SJCRH30 (cell line): ENCODE data around the gene SLC22A12. TPM values are rescaled to one million over a fixed set of nuclear protein-coding genes. Genes with fewer than 3 reads are reported as not detected.

Experiments used
- DNase-seq, 2 experiments: peaks; one replicate each; pipeline ENCODE4 v3.0.0-alpha.2; 2015 to 2020
- H3K27ac ChIP-seq: fragments of 250-450 bp; sonication (Bioruptor Pico); 2 replicates; pipeline ENCODE4 v1.5.1; 2020; ENCODE audit warnings: mild to moderate bottlenecking, moderate library complexity
- H3K27me3 ChIP-seq: fragments of 250-450 bp; sonication (Bioruptor Pico); 2 replicates; pipeline ENCODE4 v1.5.1; 2020; ENCODE audit warnings: mild to moderate bottlenecking, moderate library complexity
- H3K36me3 ChIP-seq: fragments of 250-450 bp; sonication (Bioruptor Pico); 2 replicates; pipeline ENCODE4 v1.5.1; 2020; ENCODE audit warnings: mild to moderate bottlenecking, moderate library complexity
- H3K4me1 ChIP-seq: fragments of 250-450 bp; sonication (Bioruptor Pico); 2 replicates; pipeline ENCODE4 v1.5.1; 2020; ENCODE audit warnings: mild to moderate bottlenecking, moderate library complexity
- H3K4me3 ChIP-seq: fragments of 250-450 bp; sonication (Bioruptor Pico); 2 replicates; pipeline ENCODE4 v1.5.1; 2020; ENCODE audit warnings: mild to moderate bottlenecking, moderate library complexity
- H3K9me3 ChIP-seq: fragments of 250-450 bp; sonication (Bioruptor Pico); replicated peaks from 2 replicates; pipeline ENCODE4 v1.5.1; 2020; ENCODE audit warnings: mild to moderate bottlenecking, moderate library complexity
- total RNA-seq: library from RNA; depleted of rRNA; stranded (reverse); fragments of >200 nt; shearing (Covaris generic); gene quantifications from 2 replicates; pipeline ENCODE4 v1.2.3, GENCODE V29; 2014

Gene SLC22A12
- total RNA-seq, 1 experiment from 2014 or later: not detected

DNA sequence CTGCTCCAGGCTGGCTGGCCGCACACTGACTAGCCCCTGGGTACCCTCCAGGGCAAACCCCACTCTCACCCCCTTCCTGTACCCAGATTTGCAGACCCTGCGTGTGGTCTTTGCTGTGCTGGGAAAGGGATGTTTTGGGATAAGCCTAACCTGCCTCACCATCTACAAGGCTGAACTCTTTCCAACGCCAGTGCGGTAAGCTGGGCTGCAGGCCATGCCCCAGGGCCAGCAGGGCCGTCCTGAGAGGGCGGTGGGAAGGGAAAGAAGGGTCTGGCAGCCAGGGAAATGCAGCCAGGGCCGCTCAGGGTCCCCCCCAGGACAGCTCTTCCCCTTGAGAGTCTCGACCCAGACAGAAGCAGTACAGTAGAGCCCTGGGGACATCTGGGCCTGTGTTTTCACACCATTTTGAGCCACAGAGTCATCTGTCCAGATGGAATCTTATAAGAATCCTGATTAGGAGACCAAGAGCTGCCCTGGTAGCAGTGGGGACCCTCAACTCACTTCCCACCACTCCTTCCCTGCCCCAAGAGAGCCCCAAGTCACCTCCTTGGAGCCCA lies 22.4 kb upstream of the SLC22A12 start:
- Histone ChIP-seq H3K9me3 (no peaks in the 10 kb centered on the region), H3K4me3 (no peak overlapping the region), H3K4me1 (peaks cover 4% of the 10 kb centered on the region; the same call in 1 of the 2 replicates), H3K27ac (no peak overlapping the region), H3K27me3 (no peaks in the 10 kb centered on the region; the same call in 1 of the 2 replicates), H3K36me3 (no peaks in the 10 kb centered on the region)
- no peak for DNase-seq

DNA sequence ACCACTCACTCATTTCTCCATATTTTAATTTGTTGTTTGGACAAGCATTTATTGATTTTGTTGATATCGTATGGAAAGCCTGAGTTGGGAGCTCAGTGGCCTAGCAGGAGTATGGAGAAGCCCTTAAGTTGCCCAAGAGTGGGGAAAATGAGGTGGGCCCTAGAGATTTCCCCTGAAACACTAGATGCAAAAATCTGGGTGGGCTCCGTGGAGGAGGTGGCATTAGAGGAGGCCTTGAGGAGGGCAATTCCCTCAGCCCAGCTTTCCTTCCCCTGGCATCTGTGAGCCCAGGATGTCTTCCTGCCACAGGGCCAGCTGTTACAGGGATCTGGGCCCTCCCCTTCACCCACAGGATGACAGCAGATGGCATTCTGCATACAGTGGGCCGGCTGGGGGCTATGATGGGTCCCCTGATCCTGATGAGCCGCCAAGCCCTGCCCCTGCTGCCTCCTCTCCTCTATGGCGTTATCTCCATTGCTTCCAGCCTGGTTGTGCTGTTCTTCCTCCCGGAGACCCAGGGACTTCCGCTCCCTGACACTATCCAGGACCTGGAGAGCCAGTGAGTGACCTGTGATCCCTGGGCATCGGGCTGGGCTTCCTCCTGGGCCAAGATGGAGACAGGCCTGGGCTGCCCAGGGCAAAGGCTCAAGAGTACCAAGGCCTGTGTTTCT lies 21.6 kb upstream of the SLC22A12 start:
- Histone ChIP-seq H3K4me3 (no peak overlapping the region), H3K4me1 (peaks cover 4% of the 10 kb centered on the region; the same call in 1 of the 2 replicates), H3K36me3 (no peaks in the 10 kb centered on the region), H3K27me3 (no peaks in the 10 kb centered on the region; the same call in 1 of the 2 replicates), H3K9me3 (no peaks in the 10 kb centered on the region), H3K27ac (no peak overlapping the region)
- DNase-seq: no peak

DNA sequence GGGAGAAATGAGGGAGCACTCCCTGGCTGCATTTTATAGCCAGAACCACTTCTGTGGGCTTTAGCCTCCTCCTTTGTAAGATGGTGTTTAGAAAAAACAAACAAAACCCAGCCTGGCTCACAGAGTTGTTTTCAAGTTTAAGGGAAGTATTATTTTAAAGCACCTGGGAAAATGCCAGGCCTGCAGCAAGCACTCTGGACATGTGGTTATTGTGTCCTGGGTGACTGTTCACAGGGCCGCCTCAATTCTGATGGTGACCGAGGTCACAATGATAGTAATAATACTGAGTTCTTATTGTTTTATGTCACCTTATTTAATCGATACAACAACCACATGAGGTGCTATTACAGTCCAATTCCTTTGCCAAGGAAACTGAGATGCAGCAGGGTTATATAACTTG lies 20.7 kb upstream of the SLC22A12 start:
- Histone ChIP-seq H3K9me3 (no peaks in the 10 kb centered on the region), H3K4me1 (peaks cover 4% of the 10 kb centered on the region; the same call in 1 of the 2 replicates), H3K36me3 (no peaks in the 10 kb centered on the region), H3K4me3 (no peak overlapping the region), H3K27me3 (no peaks in the 10 kb centered on the region; the same call in 1 of the 2 replicates), H3K27ac (no peak overlapping the region)
- DNase-seq: no peak

DNA sequence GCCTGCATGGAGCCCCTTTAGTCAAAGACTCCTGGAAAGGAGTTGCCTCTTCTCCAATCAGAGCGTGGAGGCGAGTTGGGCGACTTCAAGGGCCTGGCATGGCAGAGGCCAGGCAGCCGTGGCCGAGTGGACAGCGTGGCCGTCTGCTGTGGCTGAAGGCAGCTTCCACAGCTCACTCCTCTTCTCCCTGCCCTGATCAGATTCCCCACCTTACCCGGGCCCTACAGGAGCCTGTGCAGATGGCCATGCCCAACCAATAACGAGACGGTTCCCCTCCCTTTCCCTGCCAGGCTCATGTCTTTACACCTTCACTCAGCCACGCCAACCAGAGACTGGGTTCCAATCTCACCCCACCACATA lies 20.0 kb upstream of the SLC22A12 start:
- H3K27me3 ChIP-seq: no peaks in the 10 kb centered on the region; the same call in 1 of the 2 replicates
- no peak for DNase-seq
- no peak overlapping the region for H3K27ac ChIP-seq
- no peaks in the 10 kb centered on the region for H3K9me3 ChIP-seq
- H3K36me3 ChIP-seq: no peaks in the 10 kb centered on the region
- no peak overlapping the region for H3K4me3 ChIP-seq
- H3K4me1 ChIP-seq: peaks cover 4% of the 10 kb centered on the region; the same call in 1 of the 2 replicates

DNA sequence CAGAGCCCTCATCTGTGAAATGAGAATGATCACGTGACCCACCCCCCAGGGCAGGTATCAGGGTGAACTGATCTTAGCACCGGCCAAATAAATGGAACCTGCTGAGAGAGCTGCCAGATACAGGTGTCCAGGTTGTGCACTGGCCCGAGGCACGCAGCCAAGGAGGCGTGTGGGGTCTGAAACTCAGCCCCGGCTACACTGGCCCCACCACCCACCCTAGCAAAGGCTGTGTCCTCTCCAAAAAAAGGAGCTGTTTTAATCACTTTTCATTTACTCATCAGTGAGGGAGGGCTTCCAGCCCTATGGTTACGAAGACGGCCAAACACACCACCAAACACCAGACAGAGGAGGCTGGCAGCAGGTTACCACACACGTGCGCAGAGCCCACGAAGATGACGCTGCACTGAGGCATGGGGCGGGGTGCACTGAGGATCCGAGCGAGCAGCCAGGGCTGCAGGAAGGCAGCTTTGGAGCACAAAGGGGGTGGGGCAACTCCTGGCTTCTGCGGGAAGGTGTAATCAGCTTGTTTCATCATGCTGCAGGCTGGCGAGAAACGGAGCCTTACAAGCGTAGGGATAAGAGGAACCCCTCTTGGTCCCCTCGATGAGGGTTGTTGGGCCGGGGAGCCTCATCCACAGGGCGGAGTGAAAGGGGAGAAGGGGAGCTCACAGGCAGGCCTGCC lies 19.5 kb upstream of the SLC22A12 start:
- no peaks in the 10 kb centered on the region for H3K36me3 ChIP-seq
- no peak for DNase-seq
- H3K27me3 ChIP-seq: no peaks in the 10 kb centered on the region; the same call in 1 of the 2 replicates
- H3K27ac ChIP-seq: no peak overlapping the region
- no peaks in the 10 kb centered on the region for H3K9me3 ChIP-seq
- peaks cover 4% of the 10 kb centered on the region; the same call in 1 of the 2 replicates for H3K4me1 ChIP-seq
- no peak overlapping the region for H3K4me3 ChIP-seq

DNA sequence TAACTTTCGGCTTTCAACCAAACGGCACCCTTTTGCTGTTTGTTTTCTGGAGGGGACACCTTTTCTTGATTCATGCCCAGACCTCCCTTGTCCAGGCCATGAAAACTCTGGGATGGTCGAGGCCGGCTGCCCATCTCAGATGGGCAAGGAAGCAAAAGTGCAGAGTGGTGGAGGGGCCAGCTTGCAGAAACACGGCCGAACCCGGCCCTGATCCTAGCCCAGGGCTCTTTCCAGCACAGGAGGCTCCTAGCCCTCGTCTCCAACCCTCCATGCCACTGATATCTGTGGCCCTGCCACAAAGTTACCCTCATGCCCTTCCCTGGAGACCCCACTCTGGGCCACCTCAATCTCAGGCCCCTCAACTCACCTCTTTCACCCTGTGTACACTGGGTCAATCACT lies 18.9 kb upstream of the SLC22A12 start:
- peaks cover under 1% of the 10 kb centered on the region; the same call in 1 of the 2 replicates for H3K4me1 ChIP-seq
- DNase-seq: no peak
- H3K27ac ChIP-seq: no peak overlapping the region
- H3K4me3 ChIP-seq: no peak overlapping the region
- no peaks in the 10 kb centered on the region for H3K36me3 ChIP-seq
- H3K9me3 ChIP-seq: no peaks in the 10 kb centered on the region
- no peaks in the 10 kb centered on the region; the same call in 1 of the 2 replicates for H3K27me3 ChIP-seq

DNA sequence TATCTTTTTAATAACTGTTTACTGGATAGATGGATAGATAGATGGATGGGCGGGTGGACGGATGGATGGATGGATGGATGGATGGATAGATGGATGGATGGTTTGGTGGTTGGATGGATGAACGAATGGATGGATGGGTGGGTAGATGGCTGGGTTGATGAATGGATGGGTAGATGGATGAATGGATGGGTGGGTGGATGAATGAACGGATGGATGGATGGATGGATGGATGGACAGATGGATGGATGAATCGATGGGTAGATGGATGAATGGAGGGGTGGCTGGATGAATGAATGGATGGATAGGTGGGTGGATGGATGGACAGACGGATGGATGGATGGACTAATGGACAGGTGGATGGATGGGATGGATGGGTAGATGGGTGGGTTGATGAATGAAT lies 13.8 kb upstream of the SLC22A12 start:
- H3K27me3 ChIP-seq: no peaks in the 10 kb centered on the region; the same call in none of the 2 replicates
- H3K36me3 ChIP-seq: no peaks in the 10 kb centered on the region
- H3K9me3 ChIP-seq: no peaks in the 10 kb centered on the region
- H3K4me3 ChIP-seq: no peak overlapping the region
- H3K4me1 ChIP-seq: no peaks in the 10 kb centered on the region
- DNase-seq: no peak
- no peak overlapping the region for H3K27ac ChIP-seq

DNA sequence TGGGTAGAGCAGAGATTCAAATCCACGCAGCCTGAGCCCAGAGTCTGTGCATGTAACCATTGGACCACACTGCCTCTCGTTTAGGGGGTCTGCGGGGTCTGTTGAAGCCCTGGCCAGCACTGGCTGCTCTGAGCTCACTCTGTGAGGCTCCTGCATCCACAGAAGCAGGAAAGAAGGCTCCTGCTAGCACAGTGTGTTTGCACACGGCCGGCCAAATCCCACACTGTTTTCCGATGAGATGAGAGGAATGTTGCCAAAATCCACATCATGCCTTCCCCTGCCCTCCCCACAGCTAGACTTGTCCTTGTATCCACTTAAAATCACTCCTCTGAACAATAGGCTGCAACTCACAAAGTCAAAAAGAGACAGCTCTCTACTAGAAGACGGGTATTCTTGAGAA lies 10.6 kb upstream of the SLC22A12 start:
- Histone ChIP-seq H3K36me3 (no peaks in the 10 kb centered on the region), H3K4me1 (no peaks in the 10 kb centered on the region), H3K4me3 (no peak overlapping the region), H3K27me3 (no peaks in the 10 kb centered on the region; the same call in none of the 2 replicates), H3K27ac (no peak overlapping the region), H3K9me3 (no peaks in the 10 kb centered on the region)
- no peak for DNase-seq

DNA sequence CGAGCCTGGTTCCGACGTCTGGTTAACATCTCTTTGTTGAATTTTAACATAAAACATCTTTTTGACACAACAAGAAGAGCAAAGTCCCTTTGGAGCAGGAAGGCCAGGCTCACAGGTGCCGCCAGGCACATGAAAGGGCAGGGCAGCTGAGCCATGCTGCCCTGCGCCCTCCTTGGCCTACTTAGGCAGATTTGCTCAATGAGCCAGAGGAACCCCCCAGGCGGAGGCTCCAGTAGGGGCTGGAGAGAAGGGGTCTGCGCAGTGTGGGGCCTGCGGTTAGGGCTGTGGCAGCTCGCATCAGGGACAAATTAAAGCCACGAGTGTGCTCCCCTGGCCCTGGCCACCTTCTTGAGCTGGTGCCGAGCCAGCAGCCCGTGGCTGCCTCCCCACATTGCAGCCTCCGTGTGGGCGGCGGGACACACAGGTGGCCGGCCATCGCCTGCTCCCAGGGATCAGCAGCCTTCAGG lies 9.9 kb upstream of the SLC22A12 start:
- H3K4me1 ChIP-seq: no peaks in the 10 kb centered on the region

DNA sequence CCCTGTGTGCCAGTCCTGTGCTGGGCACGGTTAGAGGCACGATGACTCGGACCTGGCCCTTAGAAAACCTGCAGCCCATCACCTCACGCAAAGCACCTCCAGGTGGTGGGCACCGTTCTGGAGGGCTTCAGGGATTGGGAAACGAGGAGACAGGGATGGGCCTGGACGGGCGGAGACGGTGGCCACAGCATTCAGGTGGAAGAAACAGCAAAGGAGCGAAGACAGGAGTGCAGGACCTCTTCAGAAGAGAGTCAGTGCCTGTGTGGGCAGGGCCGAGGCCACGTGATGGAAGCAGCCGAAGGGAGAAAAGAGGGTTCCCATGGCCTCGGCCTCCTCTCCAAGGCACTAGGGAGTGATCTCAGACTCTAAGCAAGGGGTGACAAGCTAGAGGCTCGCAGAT lies 8.1 kb upstream of the SLC22A12 start:
- no peaks in the 10 kb centered on the region for H3K9me3 ChIP-seq
- no peaks in the 10 kb centered on the region for H3K36me3 ChIP-seq
- H3K27ac ChIP-seq: no peak overlapping the region
- H3K4me1 ChIP-seq: no peaks in the 10 kb centered on the region
- no peak overlapping the region for H3K4me3 ChIP-seq
- no peaks in the 10 kb centered on the region; the same call in none of the 2 replicates for H3K27me3 ChIP-seq
- DNase-seq: no peak

More for the DNA sequence above, 9.9 kb upstream of the SLC22A12 start:
- Histone ChIP-seq H3K27ac (no peak overlapping the region), H3K9me3 (no peaks in the 10 kb centered on the region), H3K36me3 (no peaks in the 10 kb centered on the region), H3K27me3 (no peaks in the 10 kb centered on the region; the same call in none of the 2 replicates), H3K4me3 (no peak overlapping the region)
- no peak for DNase-seq

DNA sequence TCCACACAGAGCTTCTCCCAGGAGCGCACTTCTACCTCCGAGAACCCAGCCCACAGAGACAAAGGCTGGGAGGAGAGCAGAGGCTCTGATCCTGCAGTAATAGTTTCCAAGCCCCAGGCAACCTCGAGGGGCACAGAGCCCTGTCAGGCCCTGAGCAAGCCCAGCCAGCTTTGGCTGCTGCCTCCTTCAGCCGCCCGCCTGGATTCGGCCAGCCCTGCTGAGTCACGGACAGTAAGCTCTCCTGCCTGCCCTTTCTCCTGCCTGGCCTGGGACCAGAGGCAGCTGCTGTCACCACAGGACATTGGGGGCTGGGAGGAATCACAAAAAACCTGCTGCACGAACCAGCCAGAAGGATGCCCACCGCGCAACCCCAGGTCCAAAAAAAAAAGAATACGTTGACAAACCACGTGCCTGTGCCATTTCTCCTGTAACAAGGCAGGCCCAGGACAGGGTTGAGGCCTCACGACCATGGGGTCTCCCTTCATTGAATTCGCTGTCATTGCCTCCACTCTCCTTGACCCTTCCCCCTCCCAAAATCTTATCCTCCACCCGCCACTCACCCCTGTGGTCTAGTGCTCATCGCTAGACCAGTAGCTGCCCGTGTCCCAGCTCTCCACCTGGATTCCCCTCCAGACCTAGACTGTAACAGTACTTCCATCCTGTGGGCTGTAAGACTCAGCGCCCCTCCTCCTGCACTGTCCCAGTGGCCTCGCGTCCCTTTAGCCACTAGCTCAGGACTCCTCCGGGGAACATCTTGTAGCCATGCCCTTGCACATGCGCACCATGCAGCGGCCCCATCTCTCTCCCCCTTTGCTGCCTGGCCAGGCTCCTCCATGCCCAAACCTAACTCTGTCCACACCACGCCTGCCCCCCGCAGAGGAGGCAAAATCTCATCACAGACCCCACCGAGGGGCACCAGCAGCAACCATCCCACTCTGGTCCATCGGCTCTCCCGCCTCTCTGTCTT lies 7.4 kb upstream of the SLC22A12 start:
- H3K4me3 ChIP-seq: no peak overlapping the region
- H3K9me3 ChIP-seq: no peaks in the 10 kb centered on the region
- no peaks in the 10 kb centered on the region for H3K36me3 ChIP-seq
- DNase-seq: no peak
- no peaks in the 10 kb centered on the region; the same call in none of the 2 replicates for H3K27me3 ChIP-seq
- H3K4me1 ChIP-seq: no peaks in the 10 kb centered on the region
- no peak overlapping the region for H3K27ac ChIP-seq

DNA sequence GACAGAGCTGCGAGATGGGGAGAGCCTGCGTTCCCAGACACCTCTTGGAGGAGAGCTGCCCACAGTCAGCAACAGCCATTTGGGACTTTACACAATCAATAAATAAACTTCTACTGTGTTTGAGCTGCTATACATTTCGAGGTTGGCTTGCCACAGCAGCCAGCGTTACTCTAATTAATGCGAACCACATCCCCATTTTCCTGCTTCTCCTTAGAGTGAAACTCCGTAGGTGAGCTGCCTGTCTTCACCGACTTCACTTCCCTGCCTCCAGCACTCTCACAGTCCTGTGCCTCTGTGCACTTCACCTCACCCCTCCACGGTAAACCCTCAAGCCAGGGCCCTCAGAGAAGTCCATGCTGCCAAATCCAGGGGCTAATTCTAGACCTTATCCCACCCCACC lies 5.9 kb upstream of the SLC22A12 start:
- no peaks in the 10 kb centered on the region for H3K36me3 ChIP-seq
- no peaks in the 10 kb centered on the region for H3K4me1 ChIP-seq
- H3K27me3 ChIP-seq: no peaks in the 10 kb centered on the region; the same call in none of the 2 replicates
- no peak overlapping the region for H3K27ac ChIP-seq
- no peak overlapping the region for H3K4me3 ChIP-seq
- H3K9me3 ChIP-seq: no peaks in the 10 kb centered on the region
- no peak for DNase-seq

DNA sequence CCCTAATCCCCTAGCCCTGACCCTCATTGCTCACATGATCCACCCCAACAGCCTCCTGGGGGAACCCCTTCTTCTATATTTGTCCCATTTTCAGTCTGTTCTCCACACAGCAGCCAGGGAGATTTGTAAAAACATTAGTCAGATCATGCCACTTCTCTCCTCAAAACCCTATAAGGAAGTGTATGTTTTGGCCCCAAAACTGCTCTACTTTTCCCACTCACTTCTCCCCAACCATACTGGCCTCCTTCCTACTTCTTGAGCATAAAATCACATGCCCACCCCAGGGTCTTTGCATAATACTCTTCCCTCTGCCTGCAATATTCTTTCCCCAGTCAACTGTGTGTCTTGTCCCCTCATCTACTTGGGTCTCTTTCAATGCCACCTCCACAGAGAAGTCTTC lies 4.7 kb upstream of the SLC22A12 start:
- H3K4me3 ChIP-seq: no peak overlapping the region
- no peaks in the 10 kb centered on the region for H3K9me3 ChIP-seq
- no peaks in the 10 kb centered on the region for H3K27me3 ChIP-seq
- DNase-seq: no peak
- H3K36me3 ChIP-seq: no peaks in the 10 kb centered on the region
- H3K27ac ChIP-seq: no peak overlapping the region
- H3K4me1 ChIP-seq: no peaks in the 10 kb centered on the region

DNA sequence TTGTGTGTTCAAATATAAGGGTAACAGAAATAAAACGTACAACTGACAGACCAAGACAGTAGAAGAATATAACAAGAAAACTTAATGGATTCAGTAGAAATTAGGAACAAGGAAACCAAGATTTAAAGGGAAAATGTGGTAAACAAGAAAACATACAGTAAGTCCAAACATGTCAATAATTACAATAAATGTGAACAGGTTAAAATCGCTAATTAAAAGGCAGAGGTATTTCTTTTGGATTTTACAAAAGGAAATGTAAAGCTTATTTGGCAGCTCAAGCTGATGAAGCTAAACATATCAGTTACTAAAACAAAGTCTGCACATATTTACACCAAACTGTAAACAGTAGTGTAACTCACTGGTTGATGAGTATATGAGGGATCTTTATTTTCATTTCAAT lies 2.3 kb upstream of the SLC22A12 start:
- Histone ChIP-seq H3K4me3 (no peak overlapping the region), H3K36me3 (no peaks in the 10 kb centered on the region)
- no peak for DNase-seq

More for the DNA sequence above, 2.3 kb upstream of the SLC22A12 start:
- no peak overlapping the region for H3K27ac ChIP-seq
- H3K9me3 ChIP-seq: no peaks in the 10 kb centered on the region
- H3K27me3 ChIP-seq: no peaks in the 10 kb centered on the region
- no peaks in the 10 kb centered on the region for H3K4me1 ChIP-seq
